PC-9 (cell line): ENCODE results near the gene ABCA7. TPM values are rescaled to one million over a fixed set of nuclear protein-coding genes. Genes with fewer than 3 reads are reported as not detected.

Source experiments
- BruUV-seq: library from RNA; stranded (reverse); fragments of 400-500 nt; replicated peaks from 2 replicates; lab custom pipeline; 2021; lab: Mats Ljungman, UMichigan
- CTCF ChIA-PET: fragments of 300-600 bp; sonication (Branson Sonifier 250); formaldehyde crosslinking; loops from one replicate; lab custom pipeline; 2022; ENCODE audit warnings: antibody characterized with exemption; lab: Charles Lee
- POLR2A ChIA-PET: fragments of 300-600 bp; sonication (Branson Sonifier 250); formaldehyde crosslinking; loops from one replicate; lab custom pipeline; 2022; ENCODE audit warnings: antibody characterized with exemption; ENCODE audit not compliant: unreplicated experiment; lab: Charles Lee
- DNase-seq, 2 experiments: peaks; one replicate each; pipeline versions ENCODE4 v3.0.0 to v3.0.0-alpha.2; 2015 to 2022; ENCODE audit warnings: mixed read lengths in 1 of 2
- H2AFZ ChIP-seq: fragments of 200-600 bp; sonication (generic); 2 replicates; pipeline ENCODE4 v1.8.1; 2017; ENCODE audit warnings: antibody characterized with exemption
- H3F3A ChIP-seq: fragments of 200-600 bp; sonication (generic); 2 replicates; pipeline ENCODE4 v1.8.1; 2017; ENCODE audit warnings: antibody characterized with exemption, mild to moderate bottlenecking, low read depth; ENCODE audit not compliant: insufficient read depth
- H3K27ac ChIP-seq: fragments of 200-600 bp; sonication (generic); 2 replicates; pipeline ENCODE4 v1.6.1; 2016; ENCODE audit warnings: mixed run types
- H3K27me3 ChIP-seq: fragments of 200-600 bp; sonication (generic); 2 replicates; pipeline ENCODE4 v1.6.1; 2016; ENCODE audit warnings: low read depth, mixed run types; ENCODE audit not compliant: insufficient read depth
- H3K36me3 ChIP-seq: fragments of 200-600 bp; sonication (generic); 2 replicates; pipeline ENCODE4 v1.6.1; 2016; ENCODE audit warnings: low read depth, mixed run types
- H3K4me1 ChIP-seq: fragments of 200-600 bp; sonication (generic); replicated peaks from 2 replicates; pipeline ENCODE4 v1.6.1; 2016; ENCODE audit warnings: mixed run types; ENCODE audit not compliant: insufficient read depth
- H3K4me2 ChIP-seq: fragments of 200-600 bp; sonication (generic); 2 replicates; pipeline ENCODE4 v1.6.1; 2017; ENCODE audit warnings: mixed run types
- H3K4me3 ChIP-seq: fragments of 200-600 bp; sonication (generic); 2 replicates; pipeline ENCODE4 v1.6.1; 2016; ENCODE audit warnings: mixed run types
- H3K79me2 ChIP-seq: fragments of 200-600 bp; sonication (generic); 2 replicates; pipeline ENCODE4 v1.6.1; 2017; ENCODE audit warnings: low read depth, mixed run types
- H3K9me2 ChIP-seq: fragments of 200-600 bp; sonication (generic); 2 replicates; pipeline ENCODE4 v1.8.1; 2017; ENCODE audit warnings: mild to moderate bottlenecking; ENCODE audit not compliant: insufficient read depth
- H3K9me3 ChIP-seq: fragments of 200-600 bp; sonication (generic); 2 replicates; pipeline ENCODE4 v1.8.1; 2016; ENCODE audit warnings: low read depth; ENCODE audit not compliant: insufficient read depth
- H4K20me1 ChIP-seq: fragments of 200-600 bp; sonication (generic); 2 replicates; pipeline ENCODE4 v1.8.1; 2017; ENCODE audit not compliant: insufficient read depth
- EZH2 ChIP-seq: fragments of 200-600 bp; sonication (generic); IDR thresholded peaks from 2 replicates; pipeline ENCODE4 v1.8.0; 2017; ENCODE audit warnings: antibody characterized with exemption, low read depth
- intact Hi-C: fragments of 100-400 bp; cut with micrococcal nuclease; formaldehyde crosslinking; loops from one replicate; pipeline ENCODE4 v1.10.0; 2022; ENCODE audit not compliant: unreplicated experiment
- total RNA-seq: library from RNA; stranded (reverse); gene quantifications from 2 replicates; pipeline ENCODE4 v1.2.3, GENCODE V29; 2021
- TF ChIP-seq, protein P1 (sequence below): fragments of 200-600 bp; sonication (generic); conservative IDR thresholded peaks from 2 replicates; pipeline ENCODE4 v1.6.1; 2017; ENCODE audit warnings: mixed run types, antibody characterized with exemption, mild to moderate bottlenecking, moderate library complexity

The ABCA7 gene
- total RNA-seq, 1 experiment from 2014 or later: 29.9 TPM

DNA sequence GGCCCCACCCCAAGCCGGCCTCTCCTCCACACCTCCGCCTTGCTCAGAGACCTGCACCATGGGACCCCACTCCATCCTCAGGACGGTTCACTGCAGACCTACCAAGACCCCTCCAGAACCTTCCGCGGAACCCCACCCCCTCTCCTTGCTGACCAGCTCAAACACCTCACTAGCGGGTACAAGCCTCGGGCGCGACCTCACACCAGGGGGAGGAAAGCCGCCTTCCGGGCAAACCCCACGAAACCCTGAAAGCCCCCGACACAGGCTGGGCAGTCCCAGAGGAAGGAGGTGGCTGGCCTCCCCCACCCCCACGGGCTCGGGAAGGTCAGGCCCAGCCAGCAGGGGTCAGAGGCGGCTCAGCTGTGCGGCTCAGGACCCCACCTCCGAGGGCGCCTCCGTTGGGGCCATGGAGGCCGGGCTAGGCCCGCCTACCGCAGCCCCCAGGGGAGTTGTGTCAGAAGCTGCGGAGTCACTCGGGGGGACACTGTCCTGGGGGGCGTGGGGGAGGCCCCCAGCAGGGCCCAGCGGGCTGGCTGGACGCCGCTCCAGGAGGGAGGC, 29.8 kb upstream of the ABCA7 start:
- TF ChIP-seq EZH2: no peak
- TF ChIP-seq, protein P1, sequence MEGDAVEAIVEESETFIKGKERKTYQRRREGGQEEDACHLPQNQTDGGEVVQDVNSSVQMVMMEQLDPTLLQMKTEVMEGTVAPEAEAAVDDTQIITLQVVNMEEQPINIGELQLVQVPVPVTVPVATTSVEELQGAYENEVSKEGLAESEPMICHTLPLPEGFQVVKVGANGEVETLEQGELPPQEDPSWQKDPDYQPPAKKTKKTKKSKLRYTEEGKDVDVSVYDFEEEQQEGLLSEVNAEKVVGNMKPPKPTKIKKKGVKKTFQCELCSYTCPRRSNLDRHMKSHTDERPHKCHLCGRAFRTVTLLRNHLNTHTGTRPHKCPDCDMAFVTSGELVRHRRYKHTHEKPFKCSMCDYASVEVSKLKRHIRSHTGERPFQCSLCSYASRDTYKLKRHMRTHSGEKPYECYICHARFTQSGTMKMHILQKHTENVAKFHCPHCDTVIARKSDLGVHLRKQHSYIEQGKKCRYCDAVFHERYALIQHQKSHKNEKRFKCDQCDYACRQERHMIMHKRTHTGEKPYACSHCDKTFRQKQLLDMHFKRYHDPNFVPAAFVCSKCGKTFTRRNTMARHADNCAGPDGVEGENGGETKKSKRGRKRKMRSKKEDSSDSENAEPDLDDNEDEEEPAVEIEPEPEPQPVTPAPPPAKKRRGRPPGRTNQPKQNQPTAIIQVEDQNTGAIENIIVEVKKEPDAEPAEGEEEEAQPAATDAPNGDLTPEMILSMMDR: no peak
- Histone ChIP-seq H2AFZ (no peak overlapping the region), H3K27me3 (no peaks in the 10 kb centered on the region), H3K27ac (no peak overlapping the region), H4K20me1 (peaks cover 26% of the 10 kb centered on the region), H3F3A (peaks cover 8% of the 10 kb centered on the region; the same call in 1 of the 2 replicates), H3K36me3 (no peaks in the 10 kb centered on the region), H3K4me1 (no peaks in the 10 kb centered on the region), H3K9me3 (no peaks in the 10 kb centered on the region), H3K9me2 (no peaks in the 10 kb centered on the region), H3K79me2 (peaks cover 11% of the 10 kb centered on the region), H3K4me2 (no peak overlapping the region), H3K4me3 (no peak overlapping the region)
- DNase-seq: no peak
- intact Hi-C loops: no loop called here
- no TSS peak for BruUV-seq
- ChIA-PET POLR2A (no interaction called here), CTCF (no interaction called here)

DNA sequence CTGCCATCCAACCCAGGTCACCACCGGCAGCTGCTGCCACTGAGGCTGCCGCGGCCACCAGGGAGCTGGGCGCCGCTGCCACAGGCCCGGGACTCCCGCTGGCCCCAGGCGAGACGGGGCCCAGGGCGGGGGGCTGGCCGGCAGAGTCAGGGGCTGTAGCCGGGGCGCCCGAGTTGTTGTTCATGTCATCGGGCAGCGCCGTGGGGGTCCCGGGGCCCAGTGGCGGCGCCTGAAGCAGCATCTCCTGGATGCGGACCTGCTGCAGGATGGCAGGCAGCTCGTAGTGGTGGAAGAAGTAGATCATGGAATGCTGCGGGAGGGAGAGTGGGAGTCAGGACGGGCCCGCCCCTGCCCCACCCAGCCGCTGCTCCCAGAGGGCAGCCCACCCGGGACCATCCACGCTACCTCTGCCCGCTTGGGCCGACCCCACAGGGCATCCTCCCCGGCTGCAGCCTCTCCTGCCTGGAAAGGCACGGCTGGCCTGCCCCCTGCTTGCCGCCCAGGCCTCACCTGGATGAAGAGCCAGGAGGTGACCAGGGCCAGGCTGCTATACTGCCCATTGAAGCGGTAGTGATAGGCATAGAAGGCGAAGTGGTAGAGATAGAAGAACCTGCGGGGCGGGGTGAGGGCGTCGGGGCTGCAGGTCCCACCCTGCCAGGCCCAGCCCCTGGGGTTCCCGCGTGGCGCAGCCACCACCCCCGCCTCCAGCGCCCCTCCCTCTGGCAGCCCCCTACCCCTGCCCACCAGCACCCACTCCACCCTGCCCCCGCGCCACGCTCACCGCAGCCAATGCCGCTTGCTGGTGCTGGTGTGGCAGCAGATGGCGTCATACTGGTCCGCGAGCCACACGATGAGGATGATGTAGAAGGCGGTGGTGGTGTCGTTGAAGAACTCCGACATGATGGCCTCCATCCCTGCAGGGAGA, 29.1 kb upstream of the ABCA7 start:
- H3K4me2 ChIP-seq: no peak overlapping the region
- CTCF ChIA-PET: no interaction called here
- H2AFZ ChIP-seq: no peak overlapping the region
- peaks cover 19% of the 10 kb centered on the region for H3K79me2 ChIP-seq
- H3K9me3 ChIP-seq: no peaks in the 10 kb centered on the region
- peaks cover 8% of the 10 kb centered on the region; the same call in 1 of the 2 replicates for H3F3A ChIP-seq
- no peaks in the 10 kb centered on the region for H3K36me3 ChIP-seq
- POLR2A ChIA-PET: no interaction called here
- no peak for DNase-seq
- no peak for TF ChIP-seq EZH2
- TF ChIP-seq, protein P1: no peak
- no peak overlapping the region for H3K4me3 ChIP-seq
- no peaks in the 10 kb centered on the region for H3K4me1 ChIP-seq
- no peaks in the 10 kb centered on the region for H3K27me3 ChIP-seq
- no peaks in the 10 kb centered on the region for H3K9me2 ChIP-seq
- no peak overlapping the region for H3K27ac ChIP-seq
- intact Hi-C loops: no loop called here
- BruUV-seq: no TSS peak
- H4K20me1 ChIP-seq: peaks cover 34% of the 10 kb centered on the region

DNA sequence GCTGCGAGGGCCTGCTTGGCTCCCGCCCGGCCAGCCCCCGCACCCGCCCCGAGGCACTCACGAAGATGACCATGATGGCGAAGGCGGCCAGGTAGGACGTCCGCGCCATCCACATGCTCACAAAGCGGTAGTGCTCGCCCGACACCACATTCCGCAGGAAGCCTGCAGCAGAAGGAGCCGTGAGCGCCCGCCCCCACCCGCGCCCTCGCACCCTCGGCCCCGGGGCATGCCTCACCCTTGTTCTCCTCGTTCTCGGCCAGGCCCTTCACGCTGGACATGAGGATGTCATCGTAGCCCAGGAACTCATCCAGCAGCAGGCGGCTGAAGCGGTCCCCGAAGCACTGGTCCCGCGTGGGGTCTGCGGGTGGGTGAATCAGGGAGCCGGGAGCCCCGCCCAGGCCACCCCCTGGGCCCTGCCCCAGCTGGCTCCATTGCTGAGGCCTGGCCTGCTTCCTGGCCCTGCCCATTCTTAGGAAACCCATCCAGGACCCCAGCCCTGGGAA, 28.0 kb upstream of the ABCA7 start:
- peaks cover 8% of the 10 kb centered on the region; the same call in 1 of the 2 replicates for H3K4me1 ChIP-seq
- peaks cover 29% of the 10 kb centered on the region for H3K79me2 ChIP-seq
- ChIA-PET CTCF (interaction anchor here (0.6 kb wide), 1 partner anchor 176 kb away, joined by 7 read pairs; no protein-coding TSS in a partner anchor), POLR2A (no interaction called here)
- no peak overlapping the region for H3K27ac ChIP-seq
- H3K4me2 ChIP-seq: no peak overlapping the region
- DNase-seq: no peak
- no peak overlapping the region for H3K4me3 ChIP-seq
- H3K27me3 ChIP-seq: no peaks in the 10 kb centered on the region
- H3F3A ChIP-seq: peaks cover 5% of the 10 kb centered on the region
- no peaks in the 10 kb centered on the region for H3K9me3 ChIP-seq
- H3K9me2 ChIP-seq: no peaks in the 10 kb centered on the region
- H3K36me3 ChIP-seq: no peaks in the 10 kb centered on the region
- BruUV-seq: no TSS peak
- intact Hi-C loops: no loop called here
- TF ChIP-seq, protein P1: no peak
- no peak for TF ChIP-seq EZH2
- no peak overlapping the region for H2AFZ ChIP-seq
- H4K20me1 ChIP-seq: peaks cover 45% of the 10 kb centered on the region
